Measurements from ENCODE around the gene SRP54.

DNA sequence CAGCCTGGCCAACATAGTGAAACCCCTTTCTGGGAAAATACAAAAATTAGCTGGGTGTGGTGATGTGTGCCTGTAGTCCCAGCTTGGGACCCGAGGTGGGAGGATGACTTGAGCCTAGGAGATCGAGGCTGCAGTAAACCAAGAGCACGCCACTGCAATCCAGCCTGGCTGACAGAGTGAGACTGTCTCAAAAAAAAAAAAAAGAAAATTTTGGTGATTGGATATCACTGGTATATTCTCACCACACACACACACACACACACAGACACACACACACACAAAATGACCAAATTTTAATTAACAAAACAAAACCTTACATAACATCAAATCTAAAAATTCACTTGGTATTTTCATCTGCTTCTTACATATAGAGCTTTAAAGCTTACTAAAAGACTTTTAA is 59.8 kb downstream of the SRP54 start:
- TF ChIP-seq, protein P1, sequence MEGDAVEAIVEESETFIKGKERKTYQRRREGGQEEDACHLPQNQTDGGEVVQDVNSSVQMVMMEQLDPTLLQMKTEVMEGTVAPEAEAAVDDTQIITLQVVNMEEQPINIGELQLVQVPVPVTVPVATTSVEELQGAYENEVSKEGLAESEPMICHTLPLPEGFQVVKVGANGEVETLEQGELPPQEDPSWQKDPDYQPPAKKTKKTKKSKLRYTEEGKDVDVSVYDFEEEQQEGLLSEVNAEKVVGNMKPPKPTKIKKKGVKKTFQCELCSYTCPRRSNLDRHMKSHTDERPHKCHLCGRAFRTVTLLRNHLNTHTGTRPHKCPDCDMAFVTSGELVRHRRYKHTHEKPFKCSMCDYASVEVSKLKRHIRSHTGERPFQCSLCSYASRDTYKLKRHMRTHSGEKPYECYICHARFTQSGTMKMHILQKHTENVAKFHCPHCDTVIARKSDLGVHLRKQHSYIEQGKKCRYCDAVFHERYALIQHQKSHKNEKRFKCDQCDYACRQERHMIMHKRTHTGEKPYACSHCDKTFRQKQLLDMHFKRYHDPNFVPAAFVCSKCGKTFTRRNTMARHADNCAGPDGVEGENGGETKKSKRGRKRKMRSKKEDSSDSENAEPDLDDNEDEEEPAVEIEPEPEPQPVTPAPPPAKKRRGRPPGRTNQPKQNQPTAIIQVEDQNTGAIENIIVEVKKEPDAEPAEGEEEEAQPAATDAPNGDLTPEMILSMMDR (IDR thresholded peaks at IDR 0.05) = no peak
- no peak for TF ChIP-seq POLR2A (IDR thresholded peaks at IDR 0.05)

All from adrenal gland (tissue), 5 donors.